ENCODE measurements around the gene NSUN4.

Gene NSUN4

DNA sequence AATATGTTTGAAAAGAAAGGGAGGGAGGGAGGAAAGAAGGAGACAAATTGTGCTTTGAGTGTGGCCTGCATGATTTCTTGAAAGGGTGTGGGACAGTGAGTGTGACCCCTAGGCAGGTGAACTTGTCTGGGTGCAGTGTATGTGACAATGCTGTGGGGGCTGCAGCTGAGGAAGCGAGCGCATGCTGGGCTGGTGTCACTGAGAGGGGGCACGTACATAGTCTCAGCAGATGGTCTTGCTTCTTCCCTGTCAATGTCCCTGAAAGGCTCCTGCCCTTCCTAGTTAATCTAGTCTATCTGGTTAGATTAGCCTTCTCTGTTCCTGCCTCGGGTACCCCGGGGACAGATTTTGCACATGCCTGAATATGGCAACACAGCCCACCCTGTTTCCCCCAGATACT is 63.3 kb downstream of the NSUN4 start:
- DNase-seq (ENCODE audit: low read depth): no peak
- TF ChIP-seq, protein P1, sequence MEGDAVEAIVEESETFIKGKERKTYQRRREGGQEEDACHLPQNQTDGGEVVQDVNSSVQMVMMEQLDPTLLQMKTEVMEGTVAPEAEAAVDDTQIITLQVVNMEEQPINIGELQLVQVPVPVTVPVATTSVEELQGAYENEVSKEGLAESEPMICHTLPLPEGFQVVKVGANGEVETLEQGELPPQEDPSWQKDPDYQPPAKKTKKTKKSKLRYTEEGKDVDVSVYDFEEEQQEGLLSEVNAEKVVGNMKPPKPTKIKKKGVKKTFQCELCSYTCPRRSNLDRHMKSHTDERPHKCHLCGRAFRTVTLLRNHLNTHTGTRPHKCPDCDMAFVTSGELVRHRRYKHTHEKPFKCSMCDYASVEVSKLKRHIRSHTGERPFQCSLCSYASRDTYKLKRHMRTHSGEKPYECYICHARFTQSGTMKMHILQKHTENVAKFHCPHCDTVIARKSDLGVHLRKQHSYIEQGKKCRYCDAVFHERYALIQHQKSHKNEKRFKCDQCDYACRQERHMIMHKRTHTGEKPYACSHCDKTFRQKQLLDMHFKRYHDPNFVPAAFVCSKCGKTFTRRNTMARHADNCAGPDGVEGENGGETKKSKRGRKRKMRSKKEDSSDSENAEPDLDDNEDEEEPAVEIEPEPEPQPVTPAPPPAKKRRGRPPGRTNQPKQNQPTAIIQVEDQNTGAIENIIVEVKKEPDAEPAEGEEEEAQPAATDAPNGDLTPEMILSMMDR (IDR thresholded peaks at IDR 0.05; ENCODE audit: control insufficient read depth, insufficient read depth, low read depth, low read length, missing control alignments): no peak
- no peak overlapping the region for H3K4me3 ChIP-seq (ENCODE audit: control insufficient read depth, low read depth, low read length)

DNA sequence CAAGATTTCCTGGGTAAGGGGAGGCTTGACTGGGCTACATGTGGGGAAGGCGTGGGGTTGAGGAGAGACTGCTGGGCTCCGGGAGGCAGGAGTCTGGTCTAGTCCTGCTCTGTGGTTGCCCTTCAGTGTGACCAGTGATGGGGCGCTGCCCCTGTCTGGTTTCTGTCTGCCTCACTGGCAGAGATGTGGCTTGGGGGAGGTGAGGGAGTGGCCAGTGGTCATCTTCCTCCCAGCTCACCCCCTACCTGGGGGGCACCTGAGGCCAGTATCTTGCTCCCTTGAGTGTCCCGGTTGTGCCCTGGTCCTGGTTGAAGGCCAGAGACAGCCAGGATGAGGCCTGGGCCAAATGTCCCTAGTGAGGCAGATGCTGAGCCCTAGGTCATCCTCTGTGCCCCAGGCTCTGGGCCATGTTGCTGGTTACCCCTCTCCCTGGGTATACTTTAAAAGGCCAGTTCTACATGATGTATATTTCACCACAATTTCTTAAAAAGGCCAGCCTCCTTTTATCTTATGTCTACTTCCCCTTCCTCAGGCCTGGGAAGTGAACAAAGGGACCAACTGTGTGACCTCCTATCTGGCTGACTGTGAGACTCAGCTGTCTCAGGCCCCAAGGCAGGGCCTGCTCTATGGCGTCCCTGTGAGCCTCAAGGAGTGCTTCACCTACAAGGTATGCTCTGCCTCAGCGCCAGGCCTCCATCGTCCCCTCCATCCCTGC is 64.0 kb downstream of the NSUN4 start:
- no peak for DNase-seq (ENCODE audit: low read depth)
- H3K4me3 ChIP-seq (ENCODE audit: control insufficient read depth, low read depth, low read length): no peak overlapping the region
- TF ChIP-seq, protein P1 (IDR thresholded peaks at IDR 0.05; ENCODE audit: control insufficient read depth, insufficient read depth, low read depth, low read length, missing control alignments): no peak

GRCh38 chr1:46405197-46405555 is 64.6 kb downstream of the NSUN4 start:
- DNase-seq (ENCODE audit: low read depth): no peak
- H3K4me3 ChIP-seq (ENCODE audit: control insufficient read depth, low read depth, low read length): no peak overlapping the region
- TF ChIP-seq, protein P1 (IDR thresholded peaks at IDR 0.05; ENCODE audit: control insufficient read depth, insufficient read depth, low read depth, low read length, missing control alignments): no peak

GRCh38 chr1:46405724-46406123 is 65.1 kb downstream of the NSUN4 start:
- DNase-seq (ENCODE audit: low read depth): no peak
- no peak overlapping the region for H3K4me3 ChIP-seq (ENCODE audit: control insufficient read depth, low read depth, low read length)

DNA sequence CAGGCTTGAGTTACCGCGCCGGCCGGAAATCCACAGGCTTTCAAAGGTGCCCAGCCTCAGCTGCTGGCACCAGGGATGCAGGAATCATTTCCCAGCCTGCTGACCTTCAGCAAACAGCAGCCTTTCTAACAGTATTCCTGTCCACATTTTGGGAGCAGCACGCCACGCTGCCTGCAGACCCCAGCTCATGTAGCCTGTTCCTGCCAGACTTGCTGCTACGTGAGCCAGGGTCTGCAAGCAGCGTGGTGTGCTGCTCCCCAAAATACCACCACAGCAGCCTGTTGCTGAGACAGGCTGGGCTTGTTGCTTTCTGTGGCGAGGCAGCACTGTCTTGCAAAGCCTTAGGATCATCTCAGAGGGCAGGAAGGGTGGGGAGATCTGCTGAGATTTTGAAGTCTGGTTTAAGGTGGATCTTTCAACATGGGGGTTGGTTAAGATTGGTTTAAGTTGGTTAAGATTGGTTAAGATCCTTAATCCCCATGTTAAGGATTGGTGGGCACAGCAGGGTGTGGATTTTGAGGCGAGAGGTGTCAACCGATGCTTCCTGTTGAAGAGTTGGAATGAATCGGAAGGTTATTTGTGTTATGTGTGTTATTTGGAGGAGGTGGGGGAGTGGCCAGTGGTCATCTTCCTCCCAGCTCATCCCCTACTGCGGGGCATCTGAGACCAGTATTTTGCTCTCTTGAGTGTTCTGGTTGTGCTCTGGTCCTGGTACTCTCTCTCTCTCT is 66.4 kb downstream of the NSUN4 start:
- H3K4me3 ChIP-seq (ENCODE audit: control insufficient read depth, low read depth, low read length): no peak overlapping the region
- TF ChIP-seq, protein P1 (IDR thresholded peaks at IDR 0.05; ENCODE audit: control insufficient read depth, insufficient read depth, low read depth, low read length, missing control alignments): no peak
- no peak for DNase-seq (ENCODE audit: low read depth)

More at GRCh38 chr1:46405724-46406123, 65.1 kb downstream of the NSUN4 start:
- TF ChIP-seq, protein P1 (IDR thresholded peaks at IDR 0.05; ENCODE audit: control insufficient read depth, insufficient read depth, low read depth, low read length, missing control alignments): no peak

DNA sequence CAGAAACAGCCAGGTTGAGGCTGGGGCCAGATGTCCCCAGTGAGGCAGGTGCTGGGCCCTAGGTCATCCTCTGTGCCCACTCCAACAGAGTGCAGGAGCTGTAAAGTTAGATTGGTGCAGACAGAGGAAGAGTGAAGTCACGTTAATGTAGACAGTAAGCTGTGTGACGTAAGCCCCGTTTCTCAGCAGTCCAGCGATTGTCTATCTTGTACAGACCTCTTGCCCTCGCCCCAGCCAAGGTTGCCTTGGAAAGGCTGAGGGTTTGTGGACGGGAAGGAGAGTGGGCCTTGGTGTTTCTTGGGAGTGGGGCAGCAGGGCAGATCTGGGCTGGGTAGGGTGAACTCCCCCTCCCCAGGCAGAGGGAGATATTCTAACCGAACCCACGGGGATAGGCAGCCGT is 67.0 kb downstream of the NSUN4 start:
- H3K4me3 ChIP-seq (ENCODE audit: control insufficient read depth, low read depth, low read length): no peak overlapping the region
- no peak for DNase-seq (ENCODE audit: low read depth)
- TF ChIP-seq, protein P1 (IDR thresholded peaks at IDR 0.05; ENCODE audit: control insufficient read depth, insufficient read depth, low read depth, low read length, missing control alignments): no peak

Data from AG09309 (cell line).